GM21737 (cell line): Measurements from ENCODE around the gene PGA3.
"Not testable (repeated sequence)": the region's sequence is repeated elsewhere in the genome, so short reads cannot be mapped to it uniquely, and the experiment has no call there.

ENCODE experiments used
- ATAC-seq: cut with Tn5 transposase; IDR thresholded peaks from one replicate; pipeline ENCODE4 v1.9.1; 2021; ENCODE audit warnings: mild to moderate bottlenecking, moderate library complexity; ENCODE audit not compliant: unreplicated experiment

The PGA3 gene

DNA sequence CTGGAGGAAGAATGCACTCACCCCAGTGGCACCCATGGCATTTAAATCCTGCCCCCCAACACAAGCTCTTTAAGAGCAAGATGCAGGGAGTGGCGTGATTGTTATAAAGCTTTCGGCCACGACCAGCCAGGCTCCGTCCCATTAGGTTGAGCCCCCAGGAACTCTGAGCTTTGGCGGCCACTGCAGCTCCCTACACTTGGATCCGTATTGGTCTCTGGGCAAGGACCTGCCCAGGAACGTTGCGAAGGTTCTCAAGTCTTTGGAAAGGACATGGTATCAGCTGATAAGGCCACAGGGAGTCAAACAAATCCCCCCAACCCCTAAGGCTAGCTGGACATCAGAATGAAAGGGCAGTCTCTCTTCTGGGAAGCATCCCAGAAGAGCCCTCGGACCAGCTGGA is 32.7 kb upstream of the PGA3 start:
- ATAC-seq: no peak

DNA sequence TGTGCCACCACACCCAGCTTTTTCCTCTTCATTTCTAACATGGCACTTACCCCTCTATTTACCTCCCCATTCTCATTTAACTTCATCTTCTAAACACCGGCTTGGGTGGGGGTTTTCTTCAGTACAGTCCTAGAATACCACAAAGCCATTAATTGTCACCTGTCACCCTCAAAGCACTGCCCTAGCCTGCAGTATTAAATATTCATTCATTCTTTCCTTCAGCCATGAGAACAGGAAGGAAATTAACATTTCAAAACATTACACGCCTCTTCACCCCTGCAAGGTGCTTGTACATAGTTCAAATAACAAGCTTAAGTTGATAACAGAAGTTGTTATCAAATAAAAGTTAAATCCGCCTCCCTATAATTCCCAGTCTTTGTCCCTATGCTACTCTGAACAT is 31.4 kb upstream of the PGA3 start:
- ATAC-seq: no peak

DNA sequence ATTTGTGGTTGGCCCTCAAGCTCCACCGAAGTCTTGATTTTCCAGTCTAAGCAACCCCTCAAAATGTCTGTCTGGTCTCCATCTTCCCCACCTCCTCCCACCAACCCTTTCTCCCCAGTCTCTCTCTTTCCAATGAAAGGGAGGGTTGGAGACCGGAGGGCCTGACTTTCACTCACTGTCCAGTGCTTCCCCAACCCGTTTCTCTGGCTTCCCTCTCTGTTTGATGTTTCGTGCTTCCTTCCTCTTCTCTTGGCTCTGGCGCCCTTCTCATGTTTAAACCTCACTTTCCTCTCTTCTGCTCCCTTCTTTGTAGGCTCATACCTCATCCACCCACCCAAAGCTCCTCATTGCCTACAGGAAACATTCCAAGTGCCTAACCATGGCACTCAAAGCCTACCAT is 31.0 kb upstream of the PGA3 start:
- no peak for ATAC-seq

DNA sequence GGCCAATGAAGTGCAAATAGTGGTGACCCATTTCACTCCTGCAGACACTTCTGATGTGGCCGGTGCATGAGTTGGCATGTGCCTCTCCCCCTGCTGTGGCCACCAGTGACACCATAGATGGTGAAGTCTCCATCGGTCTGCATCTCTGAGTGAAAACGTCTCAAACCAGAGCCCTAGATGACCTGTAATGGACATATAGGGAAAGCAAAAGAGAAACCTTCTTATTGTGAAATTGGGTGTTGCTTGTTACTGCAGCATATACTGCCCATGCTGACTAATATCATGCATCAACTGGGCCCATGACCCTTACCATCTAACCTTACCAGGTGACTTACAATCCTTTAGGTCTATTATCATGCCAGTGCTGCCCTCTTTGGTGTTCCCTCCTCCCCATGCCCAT is 30.4 kb upstream of the PGA3 start:
- ATAC-seq: no peak

DNA sequence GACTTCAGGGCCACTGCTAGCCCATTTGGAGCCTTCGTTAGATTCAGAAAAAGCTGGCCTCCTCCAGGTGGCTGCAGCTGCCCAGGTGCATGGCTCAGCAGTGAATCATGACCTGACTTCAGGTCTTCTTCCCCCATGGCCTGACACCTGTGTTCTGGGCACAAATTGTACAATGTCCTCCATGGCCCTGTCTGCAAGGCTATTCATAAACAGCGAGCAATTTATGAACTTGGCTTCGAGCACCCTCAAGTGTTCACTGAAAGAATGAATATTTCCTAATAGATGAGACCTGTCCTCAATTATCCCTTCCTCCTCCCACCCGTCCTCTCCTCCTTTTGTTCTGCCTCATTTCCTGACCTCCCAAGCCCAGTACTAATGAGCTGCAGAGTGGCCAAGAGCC is 29.9 kb upstream of the PGA3 start:
- no peak for ATAC-seq

DNA sequence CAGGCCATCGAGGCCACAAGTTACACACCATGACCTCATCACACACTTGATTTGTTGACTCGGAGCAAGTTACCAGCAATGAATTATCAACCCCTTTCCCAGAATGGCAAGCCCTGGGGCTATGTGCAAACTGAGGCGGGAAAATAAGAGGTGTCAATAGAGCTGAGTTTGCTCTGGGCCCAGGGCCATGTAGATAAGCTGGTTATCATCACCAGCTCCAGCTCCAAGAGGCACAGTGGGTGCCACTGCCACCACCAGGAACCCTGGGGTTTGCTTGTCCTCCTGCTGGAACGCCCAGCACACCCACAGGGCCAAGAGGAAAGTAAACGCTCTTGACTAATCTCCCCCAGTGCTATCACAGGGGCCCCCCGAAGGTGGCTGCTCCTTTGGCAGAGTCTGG is 29.0 kb upstream of the PGA3 start:
- no peak for ATAC-seq

DNA sequence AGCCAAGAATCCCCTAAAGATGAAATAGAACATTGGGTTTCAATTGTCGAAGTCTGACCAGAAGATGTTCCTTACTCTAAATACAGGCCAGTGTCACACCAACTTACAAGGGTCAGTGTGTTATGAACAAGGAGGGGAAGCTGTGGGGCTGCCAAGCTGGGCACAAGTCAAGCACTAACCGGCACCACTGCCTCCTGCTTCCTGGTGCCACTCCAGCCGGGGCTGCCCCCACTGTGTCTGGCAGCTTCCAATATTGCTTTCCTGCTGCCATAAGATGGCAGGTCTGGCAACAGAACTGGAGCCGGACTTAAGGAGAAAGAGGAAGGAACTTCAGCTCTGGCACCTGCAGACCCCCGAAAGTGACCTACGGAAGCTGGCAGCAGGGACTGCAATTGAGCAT is 28.4 kb upstream of the PGA3 start:
- ATAC-seq: no peak

DNA sequence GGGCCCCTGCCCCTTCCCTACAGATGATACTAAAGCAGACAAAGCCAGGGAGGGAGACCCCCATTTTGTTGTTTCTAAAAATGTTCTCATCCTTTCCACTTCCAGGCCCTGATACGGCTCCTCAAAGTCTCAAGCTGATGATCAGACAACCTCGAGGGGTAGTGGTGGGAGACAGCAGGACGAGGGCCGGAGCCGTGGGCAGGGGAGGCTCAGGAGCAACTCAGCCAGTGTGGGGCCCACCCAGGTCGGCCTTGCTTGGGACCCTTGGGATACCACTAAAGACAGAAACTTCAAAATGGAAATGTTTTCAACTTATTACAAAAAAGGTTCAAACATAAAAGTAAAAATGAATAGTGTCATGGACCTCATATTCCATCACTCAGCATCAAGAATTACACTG is 26.9 kb upstream of the PGA3 start:
- no peak for ATAC-seq

DNA sequence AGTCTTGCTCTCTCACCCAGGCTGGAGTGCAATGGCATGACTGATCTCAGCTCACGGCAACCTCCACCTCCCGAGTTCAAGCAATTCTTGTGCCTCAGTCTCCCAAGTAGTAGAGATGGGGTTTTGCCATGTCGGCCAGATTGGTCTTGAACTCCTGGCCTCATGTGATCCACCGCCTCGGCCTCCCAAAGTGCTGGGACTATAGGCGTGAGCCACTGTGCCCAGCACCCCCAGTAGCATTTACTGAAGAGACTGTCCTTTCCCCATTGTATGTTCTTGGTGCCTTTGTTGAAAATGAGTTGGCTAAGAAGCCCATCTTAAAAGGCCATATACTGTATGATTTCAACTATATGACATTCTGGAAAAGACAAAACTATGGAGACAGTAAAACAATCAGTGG is 23.1 kb upstream of the PGA3 start:
- not testable (repeated sequence) for ATAC-seq

DNA sequence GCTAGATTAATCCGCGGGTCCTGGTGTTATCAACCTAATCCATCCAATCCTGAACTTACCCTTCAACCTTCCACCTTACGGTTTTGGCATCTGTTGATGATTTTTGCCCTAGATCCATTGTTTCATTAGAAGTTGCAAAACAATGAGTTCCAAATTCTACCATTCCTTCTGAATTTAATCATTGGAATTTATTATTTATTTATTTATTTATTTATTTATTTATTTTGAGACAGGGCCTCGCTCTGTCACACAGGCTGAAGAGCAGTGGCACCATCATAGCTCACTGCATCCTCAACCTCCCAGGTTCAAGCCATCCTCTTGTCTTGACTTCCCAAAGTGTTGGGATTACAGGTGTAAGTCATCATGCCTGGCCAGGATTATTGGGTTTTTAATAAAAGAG is 21.8 kb upstream of the PGA3 start:
- ATAC-seq: no peak

DNA sequence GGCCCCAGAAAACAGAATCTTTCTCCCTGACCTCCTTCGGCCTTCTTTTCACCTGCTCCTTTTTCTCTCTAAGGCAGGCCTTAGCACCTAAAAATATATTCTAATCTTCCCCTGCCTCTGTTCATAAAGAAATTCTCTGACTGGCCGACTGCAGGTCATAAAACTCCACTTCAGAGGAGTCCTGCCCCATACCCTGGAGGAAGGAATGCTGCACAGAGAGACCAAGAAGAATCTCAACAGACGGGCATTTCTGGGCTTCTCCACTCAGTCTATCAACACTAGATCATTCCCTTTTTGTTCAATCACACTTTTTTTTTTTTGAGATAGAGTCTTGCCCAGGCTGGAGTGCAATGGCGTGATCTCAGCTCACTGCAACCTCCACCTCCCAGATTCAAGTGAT is 19.7 kb upstream of the PGA3 start:
- no peak for ATAC-seq

DNA sequence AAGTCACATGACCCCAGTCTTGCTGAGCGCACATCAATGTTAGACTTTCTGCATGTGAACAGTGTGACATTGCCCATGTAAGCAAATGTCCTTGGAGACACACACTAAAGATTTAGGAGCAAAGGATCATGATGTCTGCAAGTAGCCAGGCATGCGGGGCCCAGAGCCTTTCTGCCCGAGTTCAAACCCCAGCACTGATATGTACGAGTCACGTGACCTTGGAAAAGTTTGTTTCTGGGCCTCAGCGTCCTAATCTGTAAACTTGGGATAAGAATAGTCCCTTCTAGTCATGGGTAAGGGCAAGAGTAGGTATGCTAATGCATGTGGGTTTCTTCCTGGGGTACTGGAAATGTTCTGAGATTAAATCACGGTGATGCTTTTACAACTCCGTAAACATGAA is 16.8 kb upstream of the PGA3 start:
- ATAC-seq: no peak

DNA sequence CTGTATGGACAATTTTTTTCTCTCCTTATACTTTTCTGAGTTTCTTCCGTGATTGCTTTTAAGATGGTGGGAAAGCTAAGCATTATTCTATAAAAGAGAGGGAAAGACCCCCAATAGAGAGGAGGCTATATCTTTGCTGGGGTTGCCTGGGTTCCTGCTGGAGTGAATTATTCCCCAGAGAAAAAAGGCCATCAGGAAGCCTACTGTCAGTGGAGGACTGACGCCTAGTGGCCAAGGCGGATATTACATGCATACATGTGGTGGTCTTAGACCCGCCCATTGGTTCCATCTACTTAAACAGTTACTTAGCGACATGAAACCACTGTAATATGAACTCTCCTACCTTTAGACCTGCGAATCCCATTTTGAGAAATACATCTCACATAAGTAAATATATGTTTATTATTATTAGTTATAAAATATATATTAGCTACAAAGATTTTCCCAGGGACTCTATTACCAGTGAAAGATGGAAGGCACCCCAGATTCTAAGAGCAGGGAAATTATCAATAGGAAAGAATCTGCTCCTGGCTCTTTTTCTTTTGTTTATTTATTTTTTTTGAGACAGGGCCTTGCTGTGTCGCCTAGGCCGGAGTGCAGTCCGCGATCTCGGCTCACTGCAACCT is 15.7 kb upstream of the PGA3 start:
- ATAC-seq: no peak

DNA sequence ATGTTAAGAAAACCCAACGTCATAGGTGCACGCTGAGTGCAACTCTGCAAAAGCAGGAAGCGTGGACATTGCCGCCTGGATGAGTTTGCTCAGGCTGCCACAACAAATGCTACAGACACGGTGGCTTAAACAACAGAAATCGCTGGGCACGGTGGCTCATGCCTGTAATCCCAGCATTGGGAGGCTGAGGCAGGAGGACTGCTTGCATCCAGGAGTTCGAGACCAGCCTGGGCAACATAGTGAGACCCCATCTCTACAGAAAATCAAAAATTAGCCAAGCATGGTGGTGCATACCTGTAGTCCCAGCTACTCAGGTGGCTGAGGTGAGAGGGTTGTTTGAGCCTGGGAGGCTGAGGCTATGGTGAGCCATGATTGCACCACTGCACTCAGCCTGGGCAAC is 13.4 kb upstream of the PGA3 start:
- ATAC-seq: no peak

DNA sequence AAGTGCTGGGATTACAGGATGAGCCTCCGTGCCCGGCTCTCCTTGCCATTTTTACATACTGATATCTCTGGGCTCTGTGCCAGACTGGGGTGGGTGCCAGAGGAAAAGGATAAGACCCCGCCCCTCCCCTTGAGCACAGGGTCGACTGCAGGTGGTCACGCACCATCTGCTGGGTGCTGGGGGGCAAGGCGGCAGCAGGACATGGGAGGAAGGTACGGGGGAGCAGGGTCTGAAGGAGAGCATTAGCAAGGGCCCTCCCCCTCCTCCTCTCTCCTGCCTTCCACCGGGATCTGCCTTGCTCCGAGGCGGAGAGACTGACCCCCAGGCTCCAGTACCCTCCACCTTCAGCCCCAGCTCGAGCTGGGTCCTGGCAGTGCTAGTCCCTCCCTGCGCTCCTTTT is 9.7 kb upstream of the PGA3 start:
- ATAC-seq: no peak

DNA sequence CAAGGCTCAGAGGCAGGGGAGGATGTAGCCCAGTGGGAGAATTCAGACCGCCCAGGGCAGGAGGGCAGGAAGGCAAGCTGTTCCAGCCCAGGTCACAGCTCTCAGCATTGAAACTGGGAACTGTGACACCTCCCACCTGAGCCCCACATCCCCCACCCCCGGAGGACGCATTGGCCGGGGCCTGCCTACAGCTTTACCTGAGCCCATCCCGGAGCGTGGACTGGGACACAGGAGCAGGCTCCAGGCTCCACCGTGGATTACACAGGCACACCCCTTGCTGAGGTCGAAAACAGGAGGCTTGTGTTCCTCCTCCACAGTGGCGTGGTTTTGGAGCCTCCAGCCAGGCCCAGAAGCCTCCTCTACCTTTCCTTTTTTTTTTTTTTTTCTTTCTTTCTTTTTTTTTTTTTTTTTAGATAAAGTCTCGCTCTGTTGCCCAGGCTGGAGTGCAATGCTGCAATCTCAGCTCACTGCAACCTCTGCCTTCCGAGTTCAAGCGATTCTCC is 9.1 kb upstream of the PGA3 start:
- no peak for ATAC-seq

DNA sequence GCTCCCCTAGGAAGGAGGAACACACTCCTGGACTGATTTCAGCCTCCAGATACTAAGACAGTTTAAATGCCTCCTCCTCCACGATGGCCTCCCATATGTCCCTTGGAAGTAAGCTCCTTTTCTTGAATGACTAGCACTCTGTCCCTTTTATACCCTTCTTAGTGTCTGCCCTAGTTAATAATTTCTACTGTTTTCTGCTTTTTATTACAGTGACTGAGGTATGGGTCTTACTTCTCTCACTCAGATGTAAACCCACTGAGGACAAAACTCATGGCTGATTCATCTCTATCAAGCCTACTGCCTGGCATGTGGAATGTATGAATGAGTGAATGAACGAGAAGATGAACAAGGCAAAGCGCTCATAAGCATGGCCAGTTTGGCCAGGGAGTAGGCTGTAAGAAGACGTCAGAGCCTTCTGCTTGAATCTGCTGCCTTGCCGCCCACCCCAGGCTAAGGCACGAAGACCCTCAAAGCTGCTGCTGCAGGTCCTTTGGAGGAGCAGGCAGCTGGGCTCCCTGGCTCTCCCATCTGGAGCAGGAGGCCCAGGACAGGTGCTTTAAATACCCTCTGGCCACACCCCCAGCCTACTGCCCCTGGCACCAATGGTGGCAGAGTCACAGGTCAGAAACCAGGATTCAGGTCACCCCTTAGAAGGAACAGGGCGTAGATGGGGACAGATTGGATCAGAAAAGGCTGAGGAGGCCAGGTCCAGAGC is 8.2 kb upstream of the PGA3 start:
- ATAC-seq: no peak

DNA sequence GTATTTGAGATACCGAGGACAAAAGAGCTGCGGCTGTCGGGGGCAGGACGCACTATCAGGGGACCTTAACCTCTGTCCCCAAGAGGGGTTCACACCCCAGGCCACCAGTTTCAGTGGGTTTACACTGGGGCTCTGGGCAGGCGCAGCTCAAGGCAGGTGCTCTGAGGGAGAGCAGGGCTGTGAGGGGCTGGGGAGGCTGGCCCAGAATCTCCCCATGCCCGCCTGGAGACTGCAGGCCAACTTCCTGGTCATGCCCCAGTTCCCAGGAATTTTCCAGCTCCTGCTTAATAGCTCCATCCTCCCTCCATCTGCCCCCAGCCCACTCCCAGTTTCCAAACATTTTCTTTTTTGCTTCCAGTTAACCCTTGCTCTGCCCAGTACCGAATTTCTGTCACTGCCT is 7.6 kb upstream of the PGA3 start:
- no peak for ATAC-seq

DNA sequence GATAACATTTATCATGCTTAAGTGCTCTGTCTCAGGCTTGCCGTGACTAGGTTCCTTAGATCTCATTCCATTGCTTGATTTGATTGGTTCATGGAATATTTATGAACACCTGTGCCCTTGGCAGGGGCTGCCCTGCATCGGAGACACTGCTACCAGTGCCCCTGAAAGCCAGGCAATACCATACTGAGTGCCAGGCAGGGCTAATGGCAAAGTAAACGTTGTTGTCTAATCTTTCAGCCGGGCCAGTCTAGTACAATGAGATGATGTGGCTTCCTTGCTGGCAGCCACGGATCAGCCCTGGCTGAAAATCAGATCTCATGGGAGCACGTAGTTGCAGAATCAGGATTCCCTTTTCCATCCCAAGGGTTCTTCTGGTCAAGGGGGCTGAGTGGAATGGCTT is 5.0 kb upstream of the PGA3 start:
- ATAC-seq: no peak

DNA sequence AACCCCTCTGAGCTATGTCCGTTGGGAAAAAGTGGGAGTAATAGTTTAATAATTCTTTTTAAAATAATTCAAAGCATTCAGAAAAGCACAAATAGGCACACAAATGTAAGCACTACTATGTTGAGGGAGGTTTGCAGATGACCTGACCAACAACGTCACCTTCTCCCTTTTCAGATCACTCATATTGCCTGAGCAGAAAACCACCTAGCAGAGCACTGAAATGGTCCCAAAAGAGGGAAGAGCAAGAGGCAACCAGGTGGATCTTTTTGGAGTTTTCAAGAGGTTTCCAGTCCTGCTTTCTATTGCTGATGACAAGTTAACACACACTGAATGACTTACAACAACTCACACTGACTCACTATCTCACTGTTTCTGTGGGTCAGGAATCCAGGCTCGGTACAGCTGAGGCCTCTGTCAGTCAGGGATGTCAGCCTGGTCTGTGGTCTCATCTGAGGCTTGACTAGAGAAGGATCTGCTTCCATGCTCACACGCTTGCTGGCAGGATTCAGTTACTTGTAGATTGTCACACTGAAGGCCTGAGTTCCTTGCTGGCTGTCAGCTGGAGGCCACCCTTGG is 4.3 kb upstream of the PGA3 start:
- no peak for ATAC-seq

DNA sequence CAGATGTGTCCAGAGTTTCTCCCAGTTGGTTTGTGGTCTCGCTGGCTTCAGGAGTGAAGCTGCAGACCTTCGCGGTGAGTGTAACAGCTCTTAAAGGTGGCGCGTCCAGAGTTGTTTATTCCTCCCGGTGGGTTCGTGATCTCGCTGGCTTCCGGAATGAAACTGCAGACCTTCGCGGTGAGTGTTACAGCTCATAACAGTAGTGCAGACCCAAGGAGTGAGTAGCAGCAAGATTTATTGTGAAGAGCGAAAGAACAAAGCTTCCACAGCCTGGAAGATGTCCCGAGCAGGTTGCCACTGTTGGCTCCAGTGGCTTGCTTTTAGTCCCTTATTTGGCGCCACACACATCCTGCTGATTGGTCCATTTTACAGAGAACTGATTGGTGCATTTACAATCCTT is 1.8 kb upstream of the PGA3 start:
- ATAC-seq: no peak

DNA sequence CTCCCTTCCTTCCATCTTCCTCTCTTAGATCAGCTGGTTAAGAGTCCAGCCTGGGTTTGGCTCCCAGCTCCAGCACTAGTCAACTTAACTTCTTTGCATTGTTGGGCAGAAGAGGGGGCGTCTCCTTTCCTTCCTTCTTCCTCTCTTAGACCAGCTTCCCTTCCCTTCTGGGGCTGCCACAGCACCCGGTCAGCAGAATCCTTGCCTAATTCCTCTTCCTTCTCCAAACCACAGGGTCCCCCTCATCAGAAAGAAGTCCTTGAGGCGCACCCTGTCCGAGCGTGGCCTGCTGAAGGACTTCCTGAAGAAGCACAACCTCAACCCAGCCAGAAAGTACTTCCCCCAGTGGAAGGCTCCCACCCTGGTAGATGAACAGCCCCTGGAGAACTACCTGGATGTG is 558 bp downstream of the PGA3 start:
- not testable (repeated sequence) for ATAC-seq
